UCSD-AML1 (cell line): ENCODE results near the gene LCORL.
A peak's percentile ranks its signal among the peaks of the same experiment; 100 is the strongest.
"Not testable (repeated sequence)": the region's sequence is repeated elsewhere in the genome, so short reads cannot be mapped to it uniquely, and the experiment has no call there.

Experiments used
- DNase-seq: peaks from one replicate; lab custom pipeline; 2025; ENCODE audit not compliant: unreplicated experiment; lab: John Stamatoyannopoulos, UW

Gene LCORL

DNA sequence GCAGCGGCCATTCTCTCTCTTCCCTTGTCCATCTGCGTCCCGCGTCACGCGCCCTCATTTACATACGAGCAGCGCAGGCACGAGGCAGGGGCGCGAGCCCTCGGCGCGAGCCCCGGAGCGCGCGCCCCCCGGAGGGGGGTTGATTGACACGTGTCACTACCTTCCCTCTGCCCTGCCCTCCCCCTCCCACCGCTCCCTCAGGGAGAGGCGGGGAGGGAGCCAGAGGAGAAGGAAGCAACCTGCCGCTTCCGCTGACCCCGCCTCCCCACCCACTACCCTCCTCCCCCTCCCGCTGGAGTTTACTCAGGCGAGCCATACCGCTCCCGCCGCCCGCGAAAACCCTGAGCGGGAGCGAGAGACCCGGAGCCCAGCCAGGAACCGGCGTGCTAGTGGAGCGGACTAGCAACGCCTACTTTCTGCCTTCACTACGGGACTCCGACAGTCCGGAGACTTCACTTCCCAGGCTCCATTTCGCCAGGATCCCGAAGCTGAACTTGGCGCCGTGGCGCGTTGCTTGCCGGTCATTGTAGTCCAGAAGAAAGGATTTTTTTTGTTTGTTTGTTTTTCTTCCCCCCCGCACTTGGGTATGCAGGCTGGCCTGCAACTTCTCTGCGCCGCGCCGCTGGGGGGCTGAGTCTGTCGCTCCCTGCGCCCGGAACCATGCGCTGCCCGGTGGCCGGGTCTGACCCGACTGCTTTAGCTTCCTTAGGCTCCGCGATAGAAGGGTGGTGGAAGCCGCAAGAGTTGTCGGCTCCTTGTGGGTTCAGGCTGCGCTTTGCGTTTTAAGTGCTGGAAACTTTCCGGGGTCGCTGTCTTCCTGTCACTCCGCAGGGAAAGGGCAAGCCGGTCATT lies at the start of gene LCORL:
Gene LCORL (minus strand): TSS at position 36 of the 852 bp plus-strand sequence. CDS start 4 bp downstream, at position 32.
- DNase-seq, result peak; percentile 94

DNA sequence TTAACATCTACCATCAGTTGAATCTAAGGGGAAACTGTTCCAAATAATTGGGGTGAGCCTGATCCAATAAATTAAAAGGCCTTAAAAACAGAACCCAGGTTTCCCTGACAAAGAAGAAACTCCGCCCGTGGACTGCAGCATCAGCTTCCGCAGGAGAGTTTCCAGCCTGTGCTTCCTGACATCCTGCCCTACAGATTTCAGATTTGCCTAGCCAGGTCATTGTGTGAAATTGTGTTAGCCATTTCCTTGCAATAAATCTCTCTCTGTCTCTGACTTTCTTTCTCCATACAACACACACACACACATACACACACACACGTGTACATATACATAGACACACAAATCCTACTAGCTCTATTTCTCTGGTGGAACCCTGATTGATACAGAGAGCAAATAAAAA lies 48.3 kb upstream of the LCORL start:
- DNase-seq, result no peak

DNA sequence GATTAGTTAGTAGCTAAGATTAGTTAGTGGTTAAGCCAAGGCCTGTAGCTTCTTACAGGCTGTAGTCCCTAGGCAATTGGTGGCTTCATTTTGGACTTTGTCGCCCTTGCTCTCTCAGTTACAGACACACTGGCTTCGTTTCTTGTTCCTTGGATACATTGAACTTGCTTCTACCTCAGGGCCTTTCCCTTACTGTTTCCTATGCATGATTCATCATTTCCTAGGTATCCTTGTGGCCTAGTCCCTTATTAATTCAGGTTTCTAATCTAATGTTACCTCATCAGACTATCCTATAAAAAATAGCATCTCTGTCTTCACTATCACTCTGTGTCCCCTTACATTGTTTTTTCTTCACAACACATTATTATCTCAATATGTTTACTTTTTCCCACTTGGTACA lies 45.5 kb upstream of the LCORL start:
- DNase-seq, result no peak

DNA sequence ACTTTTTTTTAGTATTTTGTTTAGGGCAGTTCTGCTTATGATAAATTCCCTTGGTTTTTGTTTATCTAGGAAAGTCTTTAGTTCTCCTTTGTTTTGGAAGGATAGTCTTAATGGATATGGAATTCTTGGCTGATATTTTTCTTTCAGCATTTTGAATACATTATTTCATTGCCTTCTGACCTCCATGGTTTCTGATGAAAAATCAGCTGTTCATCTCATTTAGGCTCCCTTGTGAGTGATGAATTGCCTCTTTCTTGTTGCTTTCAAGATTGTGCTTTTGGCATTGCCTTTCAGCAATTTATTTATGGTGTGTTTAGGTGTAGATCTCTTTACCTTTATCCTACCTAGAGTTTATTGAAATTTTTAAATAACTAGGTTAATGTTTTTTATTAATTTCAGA lies 41.5 kb upstream of the LCORL start:
- no peak for DNase-seq

DNA sequence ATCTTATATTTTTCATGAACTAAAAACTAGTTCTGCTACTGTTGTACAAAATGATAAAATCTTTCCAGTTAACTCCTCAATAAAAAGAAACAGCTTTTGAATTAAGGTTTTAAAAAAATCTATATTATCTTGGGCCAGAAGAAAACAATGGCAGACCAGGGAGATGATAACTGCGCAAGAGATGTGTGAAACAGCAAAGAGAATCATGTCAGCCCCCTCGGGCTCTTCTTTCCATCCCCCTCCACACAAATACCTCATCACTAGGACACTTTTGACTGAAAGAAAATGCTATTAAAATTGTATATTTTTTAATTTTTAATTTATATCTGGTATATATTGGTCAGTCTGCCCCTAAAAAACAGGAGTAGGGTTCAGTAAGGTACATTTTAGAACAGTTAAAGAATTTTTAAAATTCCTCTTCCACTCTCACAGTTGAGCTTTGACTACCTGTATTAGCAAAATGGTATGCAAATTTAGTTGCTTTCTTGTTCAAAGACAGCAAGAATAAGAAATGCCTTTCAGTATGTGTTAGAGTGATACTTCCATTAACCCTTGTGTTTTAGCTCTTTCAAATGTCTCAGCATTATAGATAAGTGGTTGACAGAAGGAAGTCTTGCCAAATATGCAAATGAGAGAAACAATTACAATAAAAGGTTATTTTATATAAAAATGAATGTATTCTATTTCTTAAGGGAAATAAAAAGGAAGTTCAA lies 36.4 kb upstream of the LCORL start:
- DNase-seq, result no peak

DNA sequence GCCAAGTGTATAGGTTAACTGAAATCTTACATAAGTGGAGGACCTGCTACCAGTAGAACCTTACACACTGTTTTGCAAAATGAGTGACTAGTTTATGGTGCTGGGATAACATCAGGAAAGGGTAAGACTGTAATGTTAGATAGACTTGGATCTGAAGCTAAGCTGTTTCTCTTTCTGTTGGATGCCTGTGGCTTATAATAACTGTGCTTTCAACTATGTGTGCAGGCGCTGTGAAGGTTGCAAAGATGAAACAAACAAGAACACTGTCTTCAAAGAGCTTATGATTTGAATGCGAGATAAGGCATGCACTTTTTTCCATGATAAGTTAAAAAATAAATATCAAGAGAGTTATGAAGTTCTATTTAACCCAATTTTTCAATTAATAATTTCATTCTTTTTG lies 34.5 kb upstream of the LCORL start:
- DNase-seq, result no peak

DNA sequence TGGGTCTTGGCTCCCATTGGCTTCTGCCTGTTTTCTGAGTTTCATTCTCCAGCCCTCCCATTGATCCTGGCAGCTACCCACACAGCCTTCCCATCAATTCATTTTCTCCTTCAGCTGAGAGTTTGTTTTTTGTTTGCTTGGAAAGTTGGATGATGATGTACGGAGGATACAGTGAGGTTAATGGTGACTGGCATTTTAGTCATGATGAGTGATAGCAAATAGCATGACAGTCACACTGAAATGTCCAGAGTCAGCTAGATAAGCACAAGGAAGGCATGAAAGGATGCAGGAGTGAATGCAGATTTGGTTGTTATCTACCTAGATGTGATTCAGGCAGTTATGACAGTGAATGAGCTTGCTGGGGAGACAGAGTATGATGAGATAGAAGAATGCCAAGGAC lies 30.6 kb upstream of the LCORL start:
- no peak for DNase-seq

DNA sequence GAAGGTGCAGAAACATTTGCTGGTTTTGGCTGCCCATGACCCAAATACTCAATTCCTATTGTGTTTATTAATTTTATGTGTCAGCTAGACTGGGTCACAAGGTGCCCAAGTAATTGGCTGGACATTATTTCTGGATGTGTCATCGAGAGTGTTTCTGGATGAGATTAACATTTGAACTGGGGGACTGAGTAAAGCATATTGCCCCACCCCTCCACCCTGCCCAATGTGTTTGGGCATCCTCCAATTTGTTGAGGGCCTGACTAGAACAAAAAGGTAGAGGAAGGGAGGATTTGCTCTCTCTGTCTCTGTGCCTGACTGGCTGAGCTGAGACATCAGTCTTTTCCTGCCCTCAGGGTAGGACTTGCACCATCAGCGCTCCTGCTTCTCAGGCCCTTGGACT lies 29.7 kb upstream of the LCORL start:
- no peak for DNase-seq

DNA sequence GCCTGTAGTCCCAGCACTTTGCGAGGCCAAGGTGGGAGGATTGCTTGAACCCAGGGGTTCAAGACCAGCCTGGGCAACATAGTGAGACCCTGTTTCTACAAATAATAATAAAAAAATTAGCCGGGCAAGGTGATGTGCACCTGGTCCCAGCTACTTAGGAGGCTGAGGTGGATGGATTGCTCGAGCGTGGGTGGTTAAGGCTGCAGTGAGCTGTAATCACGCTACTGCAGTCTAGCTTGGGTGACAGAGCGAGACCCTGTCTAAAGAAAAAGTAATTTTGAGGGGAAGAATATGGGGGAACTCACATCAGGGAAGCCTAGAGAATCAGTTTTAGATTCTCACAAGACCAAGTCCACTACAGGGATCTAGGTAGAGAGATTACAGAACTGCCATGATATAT lies 28.9 kb upstream of the LCORL start:
- DNase-seq, result no peak

DNA sequence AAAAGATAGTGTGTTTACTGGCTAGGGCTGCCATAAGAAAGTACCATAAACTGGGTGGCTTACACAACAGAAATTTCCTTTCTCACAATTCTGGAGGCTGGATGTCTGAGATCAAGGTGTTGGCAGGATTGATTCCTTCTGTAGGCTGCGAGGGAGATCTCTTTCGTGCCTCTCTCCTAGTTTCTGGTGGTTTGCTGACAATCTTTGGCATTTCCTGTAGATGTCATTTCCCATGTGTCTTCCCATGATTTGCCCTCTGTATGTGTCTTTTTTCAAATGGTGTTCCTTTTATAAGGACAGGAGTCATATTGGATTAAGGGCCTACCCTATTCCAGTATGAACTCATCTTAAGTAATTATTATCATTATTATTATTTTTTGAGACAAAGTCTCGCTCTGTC lies 27.9 kb upstream of the LCORL start:
- no peak for DNase-seq

DNA sequence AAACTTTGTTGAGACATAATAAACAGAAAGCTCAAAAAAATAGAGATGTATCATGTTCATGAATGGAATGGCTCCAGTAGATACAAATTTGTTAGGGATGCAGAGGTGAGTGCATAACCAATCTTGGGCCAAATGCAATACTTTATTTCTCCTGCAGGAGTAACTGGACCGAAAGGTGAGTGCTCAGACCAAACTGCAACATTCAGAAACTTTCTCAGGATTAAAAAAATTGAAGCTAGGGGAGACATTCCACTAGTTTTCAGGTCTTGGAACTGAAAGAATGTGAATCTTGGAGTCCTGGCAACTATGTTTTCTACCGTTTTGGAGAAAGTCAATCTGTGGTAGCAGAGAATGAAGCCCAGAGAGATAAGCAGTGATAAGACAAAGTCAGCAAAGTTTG lies 21.2 kb upstream of the LCORL start:
- DNase-seq, result no peak

DNA sequence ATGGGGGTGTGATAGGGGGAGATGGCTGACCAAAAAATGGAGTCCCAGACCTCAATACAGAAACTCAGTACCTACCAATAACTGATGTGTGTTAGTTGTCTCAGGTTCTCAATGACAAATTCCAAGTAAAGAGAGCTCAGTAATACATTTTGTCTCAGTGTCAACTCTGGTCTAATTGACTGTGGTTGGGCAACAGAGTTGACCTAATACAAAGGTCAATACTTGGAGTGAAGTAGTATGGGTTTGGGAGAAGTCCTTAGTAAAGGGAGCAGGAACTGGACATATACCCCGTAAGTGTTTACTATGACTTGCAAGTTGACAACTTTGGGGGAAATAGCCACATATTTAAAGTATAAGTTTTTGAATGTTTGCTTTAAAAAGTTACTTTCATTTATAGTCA lies 20.5 kb upstream of the LCORL start:
- no peak for DNase-seq

DNA sequence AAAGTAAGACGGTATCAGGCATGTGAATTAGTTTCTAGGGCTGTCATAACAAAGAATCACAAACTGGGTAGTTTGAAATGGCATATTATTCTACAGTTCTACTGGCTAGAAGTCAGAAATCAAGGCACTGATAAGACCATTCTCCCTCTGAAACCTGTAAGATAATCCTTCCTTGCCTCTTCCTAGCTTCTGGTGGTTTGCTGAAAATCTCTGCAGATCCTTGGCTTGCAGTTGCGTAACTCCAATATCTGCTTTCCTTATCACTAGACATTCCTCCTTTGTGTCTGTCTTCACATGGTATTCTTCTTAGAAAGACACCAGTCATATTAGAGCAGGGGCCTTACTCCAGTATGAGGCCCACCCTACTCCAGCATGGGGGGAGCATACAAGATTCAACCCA lies 19.6 kb upstream of the LCORL start:
- DNase-seq, result no peak

DNA sequence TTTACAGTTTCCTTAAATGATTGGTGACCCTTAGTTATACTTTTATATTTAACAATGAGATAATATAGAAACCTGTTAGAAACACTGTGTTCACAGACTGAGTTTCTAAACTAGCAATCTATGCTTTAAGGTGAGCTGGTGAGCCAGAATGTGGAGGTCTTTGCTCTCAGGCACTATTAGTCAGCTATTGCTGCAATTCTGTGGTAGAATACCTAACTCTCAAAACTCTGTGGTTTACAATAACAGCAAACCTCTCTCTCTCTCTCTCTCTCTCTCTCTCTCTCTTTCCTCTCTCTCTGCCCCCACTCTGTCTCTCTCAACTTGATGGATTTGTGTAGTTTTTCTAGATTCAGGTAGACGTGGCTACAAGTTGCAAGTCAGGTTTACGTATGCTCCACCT lies 17.6 kb upstream of the LCORL start:
- DNase-seq, result no peak

DNA sequence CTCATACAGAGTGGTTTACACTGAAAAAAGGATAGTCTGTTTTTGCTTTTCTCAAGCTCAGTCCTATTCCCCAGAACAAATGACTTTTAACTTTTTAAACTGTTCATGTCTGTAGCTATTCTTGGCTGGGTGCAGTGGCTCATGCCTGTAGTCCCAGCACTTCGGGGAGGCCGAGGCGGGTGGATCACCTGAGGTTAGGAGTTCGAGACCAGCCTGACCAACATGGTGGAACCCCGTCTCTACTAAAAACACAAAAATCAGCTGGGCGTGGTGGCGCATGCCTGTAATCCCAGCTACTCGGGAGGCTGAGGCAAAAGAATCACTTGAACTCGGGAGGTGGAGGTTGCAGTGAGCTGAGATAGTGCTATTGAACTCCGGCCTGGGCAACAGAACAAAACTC lies 14.8 kb upstream of the LCORL start:
- not testable (repeated sequence) for DNase-seq

DNA sequence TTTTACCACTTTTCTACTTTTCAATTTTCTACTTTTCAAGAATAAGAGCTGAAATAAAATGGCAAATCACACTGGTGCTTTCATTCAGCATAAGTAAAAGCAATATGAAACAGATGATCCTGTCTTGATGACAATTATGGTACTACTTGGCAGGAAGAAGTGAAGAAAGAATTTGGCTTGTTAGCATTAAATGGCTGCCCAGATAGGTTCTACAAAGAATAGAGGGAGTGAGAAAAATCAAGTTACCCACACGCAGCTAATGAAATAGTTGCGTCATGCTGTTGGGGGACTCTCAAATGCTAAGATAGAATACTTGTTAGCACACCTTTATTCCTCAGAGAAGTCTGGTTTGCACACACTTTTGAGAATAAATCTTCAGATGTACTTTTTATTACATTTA lies 12.5 kb upstream of the LCORL start:
- DNase-seq, result no peak

DNA sequence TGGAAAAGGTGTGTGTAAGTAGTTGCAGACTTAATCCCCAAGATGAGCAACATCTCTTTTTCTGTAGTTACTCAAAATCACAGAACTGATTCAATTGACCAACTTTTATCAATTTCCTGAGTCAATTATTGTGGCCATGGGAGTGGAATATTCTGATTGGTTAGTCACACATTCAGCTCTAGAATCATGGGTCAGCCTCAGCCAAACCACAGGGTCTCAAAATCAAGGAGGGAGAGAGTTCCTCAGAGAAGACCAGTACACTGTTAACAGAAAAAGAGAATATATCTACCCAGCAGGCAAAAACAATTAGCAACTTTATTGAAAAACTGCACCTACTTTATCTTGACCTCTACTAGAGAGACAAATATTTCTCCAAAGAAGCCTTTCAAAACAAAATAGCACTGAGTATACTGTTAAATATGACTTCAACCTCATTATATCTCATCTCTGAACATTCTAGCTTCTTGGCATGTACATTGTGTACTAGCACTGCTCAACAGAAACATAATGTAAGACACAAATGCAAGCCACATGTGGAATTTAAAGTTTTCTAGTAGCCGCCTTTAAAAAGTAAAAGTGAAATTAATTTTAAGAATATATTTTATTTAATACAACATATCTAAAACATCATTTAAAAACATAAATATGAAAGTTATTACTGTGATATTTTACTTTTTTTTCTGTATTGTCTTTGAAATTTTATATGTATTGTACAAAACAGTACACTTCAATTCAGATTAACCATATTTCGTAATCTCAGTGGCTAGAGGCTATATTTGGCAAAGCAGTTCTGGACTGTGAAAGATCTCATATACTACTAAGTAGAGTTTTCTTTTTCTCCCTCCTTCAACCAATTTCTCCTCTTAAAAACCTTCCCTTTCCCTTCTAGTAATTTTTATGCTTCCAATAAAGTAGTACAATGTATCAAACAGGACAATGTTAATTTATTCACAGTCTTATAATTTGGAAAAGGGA lies 11.8 kb upstream of the LCORL start:
- DNase-seq, result no peak

DNA sequence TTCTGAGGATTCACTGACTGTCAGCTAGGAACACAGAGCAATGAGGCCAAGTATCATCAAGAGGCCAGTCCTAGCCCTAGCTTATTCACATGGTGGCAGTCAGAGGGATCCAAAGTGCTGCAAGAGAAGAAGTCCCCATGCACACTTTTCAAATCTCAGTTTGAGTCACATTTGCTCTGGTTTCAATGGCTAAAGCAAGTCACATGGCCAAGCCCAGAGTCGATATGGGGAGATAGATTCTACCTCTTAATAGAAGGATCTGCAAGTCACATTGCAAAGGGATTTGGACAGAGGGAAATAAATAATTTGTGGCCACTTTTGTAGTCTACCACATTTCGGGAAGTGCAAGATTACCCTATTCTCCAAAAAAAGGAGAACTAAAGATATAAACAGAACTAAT lies 3.7 kb upstream of the LCORL start:
- no peak for DNase-seq

DNA sequence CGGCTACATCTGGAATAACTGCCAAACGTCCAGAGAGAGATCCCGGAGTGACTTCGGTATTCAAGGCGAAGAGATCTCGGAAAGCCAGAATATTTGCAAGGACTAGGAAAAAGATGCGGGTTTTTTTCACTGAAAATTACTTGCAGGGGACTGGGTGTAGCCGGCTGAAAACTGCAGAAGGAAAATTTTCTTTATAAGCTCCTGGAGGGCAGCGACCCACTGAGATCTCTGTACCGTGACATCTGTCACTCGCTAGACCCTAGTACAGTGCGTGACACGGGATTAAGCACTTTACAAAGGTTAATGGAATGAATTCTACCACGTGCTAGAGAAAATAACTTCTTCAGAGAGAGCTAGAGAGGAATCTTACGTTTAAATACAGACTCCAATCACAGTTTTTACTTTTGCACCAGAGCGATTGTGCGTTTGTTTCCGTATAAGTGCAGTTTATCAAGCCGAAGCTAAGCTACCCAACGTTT lies 1.1 kb upstream of the LCORL start:
- no peak for DNase-seq

DNA sequence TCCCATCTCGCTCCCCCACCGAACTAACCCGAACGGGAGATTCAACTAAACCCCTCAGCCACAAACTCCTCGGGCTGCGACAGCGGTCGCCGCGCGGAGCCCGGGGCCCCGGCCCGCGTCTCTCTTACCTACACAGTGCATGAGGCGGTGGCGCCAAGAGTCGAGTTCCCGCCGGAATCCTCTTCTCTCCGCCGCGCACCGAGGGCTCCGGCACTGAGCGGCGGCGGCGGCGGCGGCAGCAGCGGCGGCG lies 160 bp downstream of the LCORL start:
- DNase-seq, result no peak

DNA sequence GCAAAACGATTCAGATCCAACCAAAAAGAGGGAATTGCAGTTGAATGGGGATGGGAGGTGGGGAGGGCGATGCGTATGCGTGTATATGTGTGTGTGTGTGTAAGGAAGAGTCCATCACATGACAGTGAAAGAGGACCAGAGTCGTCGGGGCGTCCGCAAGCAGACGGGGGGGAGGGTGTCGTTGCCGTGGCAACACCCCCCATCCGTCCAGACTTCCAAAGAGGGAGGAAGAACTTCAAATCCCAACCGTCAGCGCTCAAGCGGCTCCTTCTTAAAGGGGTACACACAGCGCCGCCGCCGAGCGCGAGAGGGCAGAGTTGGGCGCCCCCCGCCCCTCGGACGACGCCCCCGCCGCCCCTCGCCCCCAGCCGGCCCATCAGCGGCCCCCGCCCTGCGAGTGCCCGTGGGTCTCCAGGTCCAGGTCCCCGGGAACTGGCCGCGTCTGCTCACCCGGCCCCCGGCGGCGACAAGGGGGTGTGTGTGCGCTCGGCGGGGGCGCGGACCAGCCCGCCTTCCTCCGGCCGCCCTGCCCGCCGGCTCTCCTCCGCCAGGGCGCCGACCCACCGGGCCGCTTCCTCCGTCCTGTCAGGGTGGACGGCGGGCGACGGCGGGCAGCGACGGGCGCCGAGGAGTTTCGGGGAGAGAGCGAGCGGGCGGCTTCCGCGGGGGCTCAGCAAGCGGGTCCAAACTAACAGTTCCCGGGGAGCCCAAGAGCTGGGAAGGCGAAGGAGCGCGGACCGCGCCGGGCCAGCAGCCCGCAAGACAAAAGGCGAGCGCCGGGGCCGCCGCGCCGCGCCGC lies 685 bp downstream of the LCORL start:
- peak; percentile 73 for DNase-seq
